Measurements from ENCODE around the gene SCN4B. TPM values are rescaled to one million over a fixed set of nuclear protein-coding genes. Genes with fewer than 3 reads are reported as not detected.

The SCN4B gene
- total RNA-seq, 2 donors from 2014 or later: 0.15 to 0.20 TPM

DNA sequence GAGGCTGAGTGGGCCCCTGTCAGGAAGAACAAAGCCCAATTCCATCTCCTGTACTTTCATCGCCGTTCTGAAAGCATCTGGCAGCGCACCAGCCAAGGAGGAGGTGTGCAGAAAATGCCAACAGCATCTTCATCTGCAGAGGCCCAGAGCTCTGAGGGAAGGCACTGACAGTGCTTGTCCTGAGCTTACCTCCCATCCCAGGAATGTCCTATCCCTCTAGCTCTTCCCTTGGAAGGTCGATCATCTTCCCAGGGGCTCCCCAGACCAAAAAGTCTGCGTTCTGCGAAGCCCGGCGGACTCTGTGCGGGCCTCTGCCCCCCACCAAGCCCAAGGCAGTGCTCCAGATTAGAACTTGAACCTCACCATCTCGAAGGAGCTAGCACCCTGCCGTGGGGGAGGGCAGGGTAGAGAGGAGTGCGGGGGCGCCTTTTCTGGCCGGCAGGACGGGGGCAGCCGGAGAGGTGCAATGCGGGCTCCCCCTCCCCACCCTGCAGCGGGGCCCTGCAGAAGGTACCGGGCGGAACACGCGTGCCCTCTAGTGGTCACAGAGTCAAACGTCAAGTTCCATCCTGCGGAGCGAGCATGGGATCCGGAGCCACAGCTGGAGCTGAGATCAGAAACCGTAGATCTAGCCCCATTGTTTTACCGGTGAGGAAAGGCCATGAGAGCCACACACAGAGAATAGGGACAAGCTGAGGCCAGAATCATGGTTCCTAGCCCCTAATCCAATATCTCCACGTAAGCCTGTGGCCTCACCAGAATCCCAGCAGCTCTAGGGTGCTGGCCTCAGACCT is 18.8 kb upstream of the SCN4B start:
- TF ChIP-seq, protein P1, sequence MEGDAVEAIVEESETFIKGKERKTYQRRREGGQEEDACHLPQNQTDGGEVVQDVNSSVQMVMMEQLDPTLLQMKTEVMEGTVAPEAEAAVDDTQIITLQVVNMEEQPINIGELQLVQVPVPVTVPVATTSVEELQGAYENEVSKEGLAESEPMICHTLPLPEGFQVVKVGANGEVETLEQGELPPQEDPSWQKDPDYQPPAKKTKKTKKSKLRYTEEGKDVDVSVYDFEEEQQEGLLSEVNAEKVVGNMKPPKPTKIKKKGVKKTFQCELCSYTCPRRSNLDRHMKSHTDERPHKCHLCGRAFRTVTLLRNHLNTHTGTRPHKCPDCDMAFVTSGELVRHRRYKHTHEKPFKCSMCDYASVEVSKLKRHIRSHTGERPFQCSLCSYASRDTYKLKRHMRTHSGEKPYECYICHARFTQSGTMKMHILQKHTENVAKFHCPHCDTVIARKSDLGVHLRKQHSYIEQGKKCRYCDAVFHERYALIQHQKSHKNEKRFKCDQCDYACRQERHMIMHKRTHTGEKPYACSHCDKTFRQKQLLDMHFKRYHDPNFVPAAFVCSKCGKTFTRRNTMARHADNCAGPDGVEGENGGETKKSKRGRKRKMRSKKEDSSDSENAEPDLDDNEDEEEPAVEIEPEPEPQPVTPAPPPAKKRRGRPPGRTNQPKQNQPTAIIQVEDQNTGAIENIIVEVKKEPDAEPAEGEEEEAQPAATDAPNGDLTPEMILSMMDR (conservative IDR thresholded peaks at IDR 0.05): peak; percentile 99
- H3K27ac Mint-ChIP-seq: no peak overlapping the region
- Histone ChIP-seq H3K27ac (ENCODE audit: low read depth, low read length) (no peak overlapping the region), H3K4me3 (ENCODE audit: low read length) (peak overlapping the region; percentile 18), H3K27me3 (ENCODE audit: control insufficient read depth, insufficient read depth, low read length, poor library complexity, severe bottlenecking) (peaks cover 86% of the 10 kb centered on the region), H3K9me3 (ENCODE audit: control insufficient read depth, low read length) (no peaks in the 10 kb centered on the region), H3K4me1 (ENCODE audit: control insufficient read depth, insufficient read depth, low read length) (no peaks in the 10 kb centered on the region), H3K9ac (ENCODE audit: extremely low read depth, low read length, poor library complexity, severe bottlenecking) (no peak overlapping the region), H3K36me3 (ENCODE audit: control insufficient read depth, insufficient read depth, low read length) (no peaks in the 10 kb centered on the region)
- peak; percentile 95 for DNase-seq
- no peaks in the 10 kb centered on the region for H3K9me3 Mint-ChIP-seq
- H3K27me3 Mint-ChIP-seq (ENCODE audit: insufficient read depth): peaks cover 97% of the 10 kb centered on the region
- 6 to 10% methylated on average over 8 to 29 of the region's 29 CpGs for WGBS, 2 experiments (ENCODE audit: insufficient coverage in 1 of 2, insufficient read length in 1 of 2)
- peak overlapping the region; percentile 36 for H3K4me3 Mint-ChIP-seq
- H3K36me3 Mint-ChIP-seq (ENCODE audit: low read depth): no peaks in the 10 kb centered on the region
- peaks cover 25% of the 10 kb centered on the region for H3K4me1 Mint-ChIP-seq

DNA sequence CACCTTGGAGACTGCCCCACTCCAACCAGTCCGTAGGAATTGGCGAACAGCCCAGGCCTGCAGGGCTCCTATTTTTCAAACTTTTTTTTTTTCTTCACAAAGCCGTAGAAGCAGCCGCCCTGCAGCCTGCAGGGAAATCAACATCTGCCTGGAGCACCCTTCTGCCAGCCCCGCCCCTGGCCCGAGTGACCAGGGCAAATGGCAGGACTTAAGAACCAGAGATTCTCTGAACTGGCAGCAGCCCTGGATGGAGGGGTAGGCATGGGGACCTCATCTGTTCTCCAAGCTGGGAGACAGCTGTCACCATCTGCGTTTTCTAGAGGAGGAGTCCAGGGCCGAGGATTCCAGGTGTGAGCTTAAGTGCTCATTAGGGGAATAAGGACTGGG is 18.3 kb upstream of the SCN4B start:
- no peak overlapping the region for H3K4me3 ChIP-seq (ENCODE audit: low read length)
- 37 to 40% methylated on average over 3 to 8 of the region's 8 CpGs for WGBS, 2 experiments (ENCODE audit: insufficient coverage in 1 of 2, insufficient read length in 1 of 2)
- no peaks in the 10 kb centered on the region for H3K9me3 ChIP-seq (ENCODE audit: control insufficient read depth, low read length)
- H3K27ac Mint-ChIP-seq: no peak overlapping the region
- no peak overlapping the region for H3K9ac ChIP-seq (ENCODE audit: extremely low read depth, low read length, poor library complexity, severe bottlenecking)
- H3K27me3 Mint-ChIP-seq (ENCODE audit: insufficient read depth): peaks cover 96% of the 10 kb centered on the region
- peaks cover 80% of the 10 kb centered on the region for H3K27me3 ChIP-seq (ENCODE audit: control insufficient read depth, insufficient read depth, low read length, poor library complexity, severe bottlenecking)
- TF ChIP-seq, protein P1 (conservative IDR thresholded peaks at IDR 0.05): no peak
- no peak overlapping the region for H3K27ac ChIP-seq (ENCODE audit: low read depth, low read length)
- H3K4me1 Mint-ChIP-seq: peaks cover 19% of the 10 kb centered on the region
- peak overlapping the region; percentile 36 for H3K4me3 Mint-ChIP-seq
- H3K36me3 Mint-ChIP-seq (ENCODE audit: low read depth): no peaks in the 10 kb centered on the region
- no peaks in the 10 kb centered on the region for H3K4me1 ChIP-seq (ENCODE audit: control insufficient read depth, insufficient read depth, low read length)
- H3K9me3 Mint-ChIP-seq: no peaks in the 10 kb centered on the region
- DNase-seq: no peak
- H3K36me3 ChIP-seq (ENCODE audit: control insufficient read depth, insufficient read depth, low read length): no peaks in the 10 kb centered on the region

DNA sequence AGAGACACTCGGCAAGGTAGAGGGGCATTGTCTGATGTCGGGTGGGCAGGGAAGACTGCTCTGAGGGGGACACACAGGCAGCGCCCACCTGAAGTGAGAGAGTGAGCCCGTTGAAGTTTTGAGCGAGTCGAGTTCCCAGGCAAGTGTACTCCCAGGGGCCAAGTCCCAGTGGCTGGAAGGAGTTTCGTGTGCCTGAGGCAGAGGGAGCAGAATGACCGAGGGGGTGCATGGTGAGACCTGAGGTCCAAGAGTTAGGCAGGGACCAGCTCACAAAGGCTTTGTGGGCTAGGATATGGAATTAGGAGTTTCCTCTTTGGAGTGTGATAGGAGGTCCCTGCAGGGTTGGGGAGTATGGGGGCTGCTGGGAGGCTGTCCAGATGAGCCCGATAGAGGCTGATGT is 17.6 kb upstream of the SCN4B start:
- TF ChIP-seq, protein P1 (conservative IDR thresholded peaks at IDR 0.05): no peak
- WGBS, 2 experiments (ENCODE audit: insufficient coverage in 1 of 2, insufficient read length in 1 of 2): 82 to 85% methylated on average over 9 of the region's 9 CpGs
- Histone ChIP-seq H3K9ac (ENCODE audit: extremely low read depth, low read length, poor library complexity, severe bottlenecking) (no peak overlapping the region), H3K27me3 (ENCODE audit: control insufficient read depth, insufficient read depth, low read length, poor library complexity, severe bottlenecking) (peaks cover 73% of the 10 kb centered on the region), H3K36me3 (ENCODE audit: control insufficient read depth, insufficient read depth, low read length) (no peaks in the 10 kb centered on the region), H3K4me1 (ENCODE audit: control insufficient read depth, insufficient read depth, low read length) (no peaks in the 10 kb centered on the region), H3K27ac (ENCODE audit: low read depth, low read length) (no peak overlapping the region), H3K9me3 (ENCODE audit: control insufficient read depth, low read length) (no peaks in the 10 kb centered on the region), H3K4me3 (ENCODE audit: low read length) (no peak overlapping the region)
- Mint-ChIP-seq H3K27me3 (ENCODE audit: insufficient read depth) (peaks cover 91% of the 10 kb centered on the region), H3K27ac (no peak overlapping the region), H3K4me3 (no peak overlapping the region), H3K36me3 (ENCODE audit: low read depth) (no peaks in the 10 kb centered on the region), H3K4me1 (peaks cover 14% of the 10 kb centered on the region), H3K9me3 (no peaks in the 10 kb centered on the region)
- DNase-seq: no peak
